ENCODE data around the gene GNL3L. TPM values are rescaled to one million over a fixed set of nuclear protein-coding genes. Genes with fewer than 3 reads are reported as not detected.

GNL3L gene
- total and polyA plus RNA-seq, 2 donors (not counting 3 experiments of a cell fraction or from before 2014, with no cell fraction given): 20.3 to 48.0 TPM

- Histone ChIP-seq H3K27ac (ENCODE audit: insufficient read depth, low read depth, low read length) (peak overlapping the region; percentile 12), H3K9me1 (replicated peaks; ENCODE audit: control insufficient read depth, extremely low read depth, insufficient read depth, low read length) (no peaks in the 10 kb centered on the region), H3K79me2 (ENCODE audit: control insufficient read depth, insufficient read depth, low read length) (peaks cover 2% of the 10 kb centered on the region), H3K4me3 (replicated peaks in 1 of 3; ENCODE audit: insufficient read depth in 1 of 3, low read depth in 1 of 3, low read length in 3 of 3) (no peak overlapping the region), H3K36me3 (ENCODE audit: control insufficient read depth in 2 of 2, extremely low read depth in 1 of 2, insufficient read depth in 2 of 2, low read length in 2 of 2) (no peaks in the 10 kb centered on the region), H4K20me1 (replicated peaks; ENCODE audit: control insufficient read depth, extremely low read depth, insufficient read depth, low read length) (no peaks in the 10 kb centered on the region), H3K4me2 (ENCODE audit: insufficient read depth, low read length) (no peak overlapping the region), H3K27me3 (ENCODE audit: control insufficient read depth in 2 of 2, insufficient read depth in 2 of 2, low read length in 2 of 2) (no peaks in the 10 kb centered on the region), H2AFZ (ENCODE audit: low read depth, low read length) (peak overlapping the region; percentile 47), H3K9ac (replicated peaks; ENCODE audit: extremely low read depth, insufficient read depth, low read length) (no peak overlapping the region), H3K9me3 (replicated peaks; ENCODE audit: control insufficient read depth, insufficient read depth, low read length) (no peaks in the 10 kb centered on the region), H3K4me1 (ENCODE audit: control insufficient read depth, extremely low read depth, insufficient read depth, low read length) (peaks cover 18% of the 10 kb centered on the region)
- POLR2A ChIA-PET: interaction anchor here (0.7 kb wide), 1 partner anchor 38 kb away, joined by 3 read pairs; no protein-coding TSS in a partner anchor
- FAIRE-seq (no peak), DNase-seq (ENCODE audit: low read depth, low spot score) (no peak)
- TF ChIP-seq EZH2 (IDR thresholded peaks at IDR 0.05; ENCODE audit: borderline replicate concordance, low read depth, low read length, severe bottlenecking) (no peak), FOS (IDR thresholded peaks at IDR 0.05; ENCODE audit: borderline replicate concordance, insufficient read depth, low read length) (no peak), POLR2AphosphoS5 (IDR thresholded peaks at IDR 0.05; ENCODE audit: insufficient read depth, low read depth, low read length) (no peak), GATA2 (IDR thresholded peaks at IDR 0.05; ENCODE audit: insufficient read depth, insufficient read length, low read depth, low read length) (no peak), POLR2A (IDR thresholded peaks at IDR 0.05; ENCODE audit: low read depth, low read length) (no peak), JUN (IDR thresholded peaks at IDR 0.05; ENCODE audit: borderline replicate concordance, insufficient read depth, insufficient read length, low read depth) (no peak), MYC (IDR thresholded peaks at IDR 0.05; ENCODE audit: low read depth, low read length) (no peak), CTCF (IDR thresholded peaks at IDR 0.05; ENCODE audit: extremely low read depth in 1 of 2, insufficient read depth in 1 of 2, low read depth in 1 of 2, low read length in 2 of 2) (no peak)
- TF ChIP-seq, protein P1, sequence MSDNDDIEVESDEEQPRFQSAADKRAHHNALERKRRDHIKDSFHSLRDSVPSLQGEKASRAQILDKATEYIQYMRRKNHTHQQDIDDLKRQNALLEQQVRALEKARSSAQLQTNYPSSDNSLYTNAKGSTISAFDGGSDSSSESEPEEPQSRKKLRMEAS (IDR thresholded peaks at IDR 0.05; ENCODE audit: insufficient read depth, insufficient read length): no peak
- intact Hi-C loops (cut with micrococcal nuclease): loop anchor here (1.0 to 2.0 kb wide), 2 partner anchors 42 to 46 kb away; partner anchors contain the start of gene TSR2
- no TSS peak for BruUV-seq (replicated peaks)
- CTCF ChIA-PET: interaction anchor here (0.7 to 0.9 kb wide), 3 partner anchors 14 to 324 kb away, joined by 3 to 4 read pairs (median 3); partner anchors contain the start of genes GNL3L and MAGED2
- dilution Hi-C loops (cut with MboI; ENCODE audit: extremely low pct_ligation_motif_present, low sequenced_read_pairs): no loop called here
Measured at GRCh38 chrX:54482839-54483593, 47.0 kb upstream of the GNL3L start.
